Activated CD8-positive, alpha-beta memory T cell treated with anti-CD3 and anti-CD28 coated beads for 1 hour (primary cell): Measurements from ENCODE around the gene BLACAT1.

ENCODE experiments used
- DNase-seq, 2 donors: peaks; one replicate each; pipeline ENCODE4 v3.0.0-alpha.2; 2020; ENCODE audit warnings: low read depth in 1 of 2; ENCODE audit errors: extremely low read depth in 1 of 2

Gene BLACAT1

DNA sequence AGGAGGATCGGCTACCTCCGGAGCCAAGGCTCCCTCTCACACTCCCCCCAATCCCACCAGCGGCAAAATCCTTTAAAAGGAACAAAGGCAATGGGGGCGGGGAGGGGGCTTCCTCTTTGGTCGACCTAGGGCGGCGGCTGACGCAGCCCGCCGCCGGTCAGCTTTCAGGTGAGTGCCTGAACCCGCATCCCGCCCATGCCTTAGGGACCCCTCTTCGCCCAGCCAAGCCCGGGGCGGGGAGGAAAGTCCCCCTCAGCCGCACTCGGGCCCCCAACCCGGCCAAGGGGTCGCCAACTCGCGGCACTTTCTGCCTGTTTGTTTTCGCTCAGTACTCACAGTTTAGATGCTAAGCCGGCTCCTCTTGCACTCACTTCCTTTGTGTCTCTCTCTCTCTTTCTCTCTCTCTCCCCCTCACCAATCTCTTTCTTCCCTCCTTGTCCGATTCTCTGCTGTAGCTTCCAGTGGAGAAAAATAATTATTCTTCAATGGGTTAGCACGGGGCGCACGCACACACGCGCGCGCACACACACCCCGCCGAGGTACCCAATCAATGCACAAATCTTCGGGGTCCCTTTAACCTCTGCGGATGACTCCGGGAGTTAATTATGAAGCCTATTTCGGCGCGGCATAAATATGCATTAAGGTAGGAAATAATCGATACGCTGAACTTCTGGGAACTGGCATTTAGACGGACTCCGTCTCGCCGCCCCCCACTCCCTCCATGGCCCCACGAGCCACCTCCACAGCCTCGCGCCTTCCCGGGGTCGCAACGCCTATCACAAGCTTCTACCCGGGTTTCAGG lies at the start of gene BLACAT1:
Gene BLACAT1, minus strand, starts transcription at position 465 of the 802 bp plus-strand sequence.
- no peak for DNase-seq

DNA sequence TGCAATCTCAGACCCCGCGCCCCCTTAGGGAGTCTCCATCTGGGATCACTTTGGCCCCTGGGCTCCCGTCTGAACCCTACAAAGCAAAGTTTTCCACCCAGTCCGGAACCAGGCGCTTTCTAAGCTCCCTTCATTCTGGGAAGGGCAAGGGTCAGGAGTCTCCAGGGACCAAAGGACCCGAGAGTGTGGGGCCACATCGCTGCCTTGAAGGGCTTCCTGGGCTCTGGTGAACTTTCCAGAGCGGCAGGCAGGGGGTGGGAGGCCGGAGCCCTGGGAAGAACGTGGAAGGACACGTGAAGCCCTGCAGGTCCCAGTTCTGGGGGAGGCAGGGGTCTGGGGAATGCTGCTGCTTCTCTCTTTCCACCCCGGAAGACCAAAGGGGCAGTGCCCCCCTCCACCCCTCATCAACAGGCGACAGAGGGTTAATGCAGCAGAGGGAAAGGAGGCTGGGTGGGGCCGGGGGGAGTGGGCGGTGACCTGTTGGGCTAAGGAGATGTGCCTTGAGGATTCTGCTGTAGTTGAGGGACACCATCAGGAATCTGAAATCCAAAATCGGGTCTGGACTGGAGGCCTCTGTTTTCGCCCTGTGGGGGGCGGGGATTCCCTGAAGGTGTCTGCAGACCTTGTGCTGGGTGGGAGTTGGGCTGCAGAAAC lies 49.4 kb upstream of the BLACAT1 start:
- DNase-seq = no peak

DNA sequence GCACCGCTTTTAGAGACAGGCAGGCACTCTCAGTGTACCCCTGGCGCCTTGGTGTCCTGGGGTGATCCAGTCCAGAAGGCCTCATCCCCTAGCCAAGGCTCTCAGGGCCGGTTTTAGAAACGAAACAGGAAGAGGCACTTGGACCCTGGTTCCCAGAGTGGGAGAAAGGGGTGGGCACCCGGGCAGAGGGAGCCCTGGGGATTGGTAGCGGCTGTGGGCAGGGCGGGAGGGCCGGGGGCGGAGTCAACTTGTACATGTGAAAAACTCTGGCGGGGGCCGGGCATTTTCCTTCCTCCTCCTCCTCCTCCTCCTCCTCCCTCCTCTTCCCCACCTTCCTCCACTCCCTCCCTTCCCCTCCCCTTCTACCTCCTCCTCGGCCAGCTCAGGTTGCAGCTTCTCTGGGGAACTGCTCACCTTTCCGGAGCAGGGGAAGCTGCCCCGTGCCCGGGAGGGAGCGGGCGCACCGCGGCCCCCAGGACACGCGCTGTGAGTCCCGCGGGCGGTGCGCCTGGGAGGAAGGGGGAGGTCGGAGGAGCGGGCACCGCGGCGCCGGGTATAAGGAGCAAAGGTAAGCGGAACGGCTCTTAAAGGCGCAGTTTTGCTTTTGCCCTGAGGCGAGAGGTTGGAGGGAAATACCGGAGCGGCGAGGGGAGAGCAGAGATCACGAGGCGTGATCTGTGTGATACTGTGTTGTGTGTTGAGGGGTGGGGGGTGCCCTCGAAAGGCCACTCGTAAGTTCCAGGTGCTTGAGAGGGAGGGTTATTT lies 48.6 kb upstream of the BLACAT1 start, which contains the start of gene CDK18:
Gene CDK18, plus strand, starts transcription at position 359 of the 765 bp plus-strand sequence. CDS start 18,499 bp downstream, outside the sequence.
- DNase-seq = peak in 1 of 2 donors; percentile 22

DNA sequence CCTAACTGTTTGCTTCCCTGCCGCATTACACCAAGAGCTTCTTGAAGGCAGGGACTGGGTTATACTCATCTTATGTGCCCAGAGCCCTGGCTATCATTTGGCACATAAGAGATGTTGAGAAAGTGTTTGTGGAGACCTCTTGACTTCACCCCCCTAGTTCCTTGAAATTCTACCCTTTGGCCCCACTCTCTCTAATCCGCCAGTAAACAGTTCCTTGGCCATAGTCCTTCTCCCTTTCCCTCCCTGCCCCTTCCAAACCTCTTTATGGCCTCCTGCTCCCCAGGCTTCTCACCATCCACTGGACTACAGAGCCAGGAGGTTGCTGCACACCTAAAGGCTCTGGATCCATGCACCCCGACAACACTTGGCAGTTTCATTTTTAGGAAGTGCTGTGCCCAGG lies 47.1 kb upstream of the BLACAT1 start:
- no peak for DNase-seq

DNA sequence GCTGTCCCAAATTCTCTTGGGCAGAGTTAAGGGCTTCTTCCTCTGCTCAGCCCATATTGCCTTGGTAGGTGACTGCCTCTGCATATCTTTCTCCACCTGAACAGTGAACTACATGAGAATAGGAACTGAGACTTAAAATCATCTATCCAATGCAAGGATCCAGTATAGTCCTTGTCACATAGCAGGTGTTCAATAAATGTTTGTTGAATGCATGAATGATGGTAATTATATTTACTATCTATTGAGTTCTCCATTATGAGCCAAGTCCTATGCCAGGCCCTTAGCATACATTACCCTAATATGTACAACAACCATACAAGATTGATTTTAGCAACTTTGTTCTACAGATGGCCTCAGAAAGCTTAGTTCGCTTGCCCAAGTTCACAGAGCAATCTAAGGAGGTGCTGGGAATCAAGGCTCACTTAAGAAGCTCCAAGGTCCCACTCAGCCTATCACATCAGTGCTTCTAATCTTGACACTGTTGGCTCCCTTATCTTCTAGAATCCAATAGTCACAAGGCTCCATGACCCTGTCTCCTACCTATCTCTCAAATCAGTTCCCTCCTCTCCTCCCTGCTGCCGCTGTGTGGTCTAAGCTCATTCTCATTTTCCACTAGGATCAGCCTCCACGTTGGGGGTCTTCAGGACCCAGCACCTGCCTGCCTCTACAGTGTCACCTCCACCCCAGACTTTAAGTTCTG lies 46.4 kb upstream of the BLACAT1 start:
- DNase-seq = no peak

DNA sequence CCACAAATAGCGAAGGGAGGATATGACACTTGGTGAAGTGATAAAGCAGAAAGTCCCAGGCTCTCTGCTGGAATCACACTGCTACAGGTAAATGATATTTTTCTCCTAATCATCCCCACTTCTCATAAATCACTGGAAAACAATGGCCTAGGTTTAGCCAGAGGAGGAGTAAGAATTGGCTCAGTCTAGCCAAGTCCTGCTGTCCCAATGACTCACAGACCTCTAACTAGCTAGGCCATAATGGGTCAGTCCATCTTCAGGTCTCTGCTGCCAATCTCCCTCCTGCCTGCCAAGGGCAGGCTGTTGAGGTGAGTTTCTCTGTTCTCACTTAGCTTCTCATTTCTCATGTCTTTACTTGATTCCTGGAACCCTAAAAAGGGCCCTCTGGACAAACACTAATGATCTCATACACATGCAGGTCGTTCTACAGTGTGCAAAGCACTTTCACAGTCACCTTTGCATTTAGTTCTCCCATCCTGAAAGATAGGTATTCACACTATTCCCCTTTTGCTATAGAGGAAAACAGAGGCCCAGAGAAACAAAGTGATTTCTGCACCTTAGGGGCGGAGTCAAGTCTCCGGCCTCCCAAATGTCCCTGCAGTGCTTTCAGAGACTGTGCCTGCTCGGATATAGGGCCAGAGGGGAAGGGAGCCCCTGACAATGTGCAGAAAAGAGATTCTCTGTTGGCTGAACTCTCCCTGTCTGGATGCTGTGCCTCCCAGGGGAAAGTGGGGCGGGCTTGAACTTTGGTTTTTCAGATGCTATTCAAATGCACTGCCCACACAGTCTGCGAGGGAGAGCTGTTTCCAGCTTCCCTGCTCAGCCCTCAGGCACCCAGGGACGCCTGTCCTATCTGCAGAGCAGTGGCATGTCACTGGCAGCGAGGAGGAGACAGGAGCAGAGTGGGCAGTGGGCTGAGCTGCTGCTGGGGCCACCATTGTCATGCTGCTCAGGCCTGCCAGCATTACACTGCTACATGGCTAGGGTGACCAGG lies 44.7 kb upstream of the BLACAT1 start:
- no peak for DNase-seq

DNA sequence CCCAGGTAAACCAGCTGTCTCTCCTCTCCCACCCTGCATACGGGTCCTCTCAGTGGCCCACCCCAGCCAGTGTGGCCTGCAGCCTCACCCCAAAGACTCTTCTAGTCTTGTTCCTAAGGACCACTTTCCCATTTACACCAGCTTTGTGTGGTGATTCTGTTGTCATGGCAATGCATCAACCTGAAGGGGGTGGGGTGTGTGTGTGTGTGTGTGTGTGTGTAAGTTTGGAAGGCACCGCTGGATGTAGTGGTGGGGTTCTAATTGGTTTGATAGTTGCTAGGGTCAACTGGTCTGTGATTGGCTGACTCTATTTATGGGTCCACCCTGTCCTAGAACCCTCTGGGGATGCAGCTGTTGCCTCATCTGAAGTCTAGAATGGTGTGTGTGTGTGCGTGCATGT lies 43.9 kb upstream of the BLACAT1 start:
- DNase-seq = no peak

DNA sequence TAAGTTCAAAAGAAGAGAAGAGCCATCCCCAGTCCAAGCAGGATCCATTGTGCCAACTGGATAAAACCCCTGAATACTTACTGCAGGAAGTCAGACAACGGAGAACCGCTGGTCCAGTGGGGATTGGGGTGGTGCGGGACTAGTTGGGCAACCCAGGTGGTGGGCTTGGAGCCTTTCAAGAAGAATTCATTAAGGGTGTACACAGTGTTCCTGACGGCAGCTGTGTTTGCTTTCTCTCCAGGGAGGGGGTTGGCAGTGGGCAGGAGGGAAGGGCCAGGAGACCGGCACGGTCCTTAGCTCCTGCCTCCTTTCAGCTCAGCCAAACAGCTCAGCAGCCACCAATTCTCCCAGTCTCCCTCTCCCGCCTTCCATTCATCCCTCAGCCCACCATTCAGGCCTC lies 41.5 kb upstream of the BLACAT1 start:
- no peak for DNase-seq

DNA sequence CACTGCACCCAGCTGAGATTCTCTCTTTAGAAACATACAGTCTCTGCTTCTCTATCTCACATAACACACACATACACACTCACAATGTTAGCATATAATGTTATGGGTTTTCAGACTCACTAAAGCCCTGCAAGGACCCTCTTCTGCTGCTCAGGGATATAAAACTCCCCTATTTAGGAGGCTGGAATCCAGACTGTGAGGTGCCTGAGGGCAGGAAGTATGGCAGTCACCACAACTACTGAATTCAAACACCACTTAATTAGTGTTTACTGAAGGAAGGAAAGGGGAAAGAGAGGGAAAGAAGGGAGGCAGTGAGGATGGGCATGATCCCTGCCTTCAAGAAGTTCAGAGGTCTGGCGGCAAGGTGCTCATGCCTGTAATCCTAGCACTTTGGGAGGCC lies 40.8 kb upstream of the BLACAT1 start:
- DNase-seq = no peak

DNA sequence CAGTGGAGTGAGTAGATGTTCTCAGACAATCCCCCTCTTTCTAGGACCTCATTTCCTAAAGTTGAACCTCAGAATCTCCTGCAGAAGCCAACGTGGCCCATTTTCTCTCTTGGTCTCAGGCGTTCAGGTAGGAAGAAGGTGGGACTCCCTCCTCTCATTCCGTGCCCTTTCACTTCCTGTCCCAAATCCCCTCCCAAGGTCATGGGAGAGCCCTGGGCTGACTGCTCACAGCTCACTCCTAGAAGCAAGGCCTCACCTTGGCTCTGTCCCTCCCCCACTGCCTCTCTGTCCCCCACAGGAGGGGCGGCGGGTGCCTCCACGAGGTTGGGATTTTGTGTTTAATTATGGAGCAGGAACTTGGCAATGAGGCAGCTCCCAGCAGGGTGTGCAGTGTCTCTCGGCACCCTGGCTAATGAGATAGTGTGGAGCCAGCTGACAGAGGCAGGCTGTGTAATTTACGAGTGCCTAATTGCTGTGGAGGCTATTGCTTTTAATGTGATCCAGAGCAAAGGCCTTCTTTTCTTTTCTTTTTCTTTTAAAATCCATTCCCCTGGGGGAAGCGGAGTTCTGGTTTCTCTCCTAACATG lies 39.5 kb upstream of the BLACAT1 start:
- no peak for DNase-seq

DNA sequence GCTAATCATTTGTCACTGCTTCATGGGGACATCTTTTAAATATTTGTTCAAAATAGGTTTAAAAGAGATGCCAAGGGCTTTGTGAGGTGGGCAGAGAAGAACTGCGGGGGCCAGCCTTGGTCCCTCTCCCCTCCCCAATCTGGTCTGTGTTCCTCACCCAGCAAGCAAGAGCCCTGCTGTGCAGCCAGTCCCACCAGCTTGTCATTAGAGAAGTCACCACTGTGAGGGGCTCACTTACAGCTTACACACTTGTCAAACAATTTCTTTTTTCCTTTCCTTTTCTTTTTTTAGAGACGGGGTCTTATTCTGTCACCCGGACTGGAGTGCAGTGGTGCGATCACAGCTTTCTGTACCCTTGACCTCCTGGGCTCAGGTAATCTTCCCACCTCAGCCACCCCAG lies 38.3 kb upstream of the BLACAT1 start:
- no peak for DNase-seq

DNA sequence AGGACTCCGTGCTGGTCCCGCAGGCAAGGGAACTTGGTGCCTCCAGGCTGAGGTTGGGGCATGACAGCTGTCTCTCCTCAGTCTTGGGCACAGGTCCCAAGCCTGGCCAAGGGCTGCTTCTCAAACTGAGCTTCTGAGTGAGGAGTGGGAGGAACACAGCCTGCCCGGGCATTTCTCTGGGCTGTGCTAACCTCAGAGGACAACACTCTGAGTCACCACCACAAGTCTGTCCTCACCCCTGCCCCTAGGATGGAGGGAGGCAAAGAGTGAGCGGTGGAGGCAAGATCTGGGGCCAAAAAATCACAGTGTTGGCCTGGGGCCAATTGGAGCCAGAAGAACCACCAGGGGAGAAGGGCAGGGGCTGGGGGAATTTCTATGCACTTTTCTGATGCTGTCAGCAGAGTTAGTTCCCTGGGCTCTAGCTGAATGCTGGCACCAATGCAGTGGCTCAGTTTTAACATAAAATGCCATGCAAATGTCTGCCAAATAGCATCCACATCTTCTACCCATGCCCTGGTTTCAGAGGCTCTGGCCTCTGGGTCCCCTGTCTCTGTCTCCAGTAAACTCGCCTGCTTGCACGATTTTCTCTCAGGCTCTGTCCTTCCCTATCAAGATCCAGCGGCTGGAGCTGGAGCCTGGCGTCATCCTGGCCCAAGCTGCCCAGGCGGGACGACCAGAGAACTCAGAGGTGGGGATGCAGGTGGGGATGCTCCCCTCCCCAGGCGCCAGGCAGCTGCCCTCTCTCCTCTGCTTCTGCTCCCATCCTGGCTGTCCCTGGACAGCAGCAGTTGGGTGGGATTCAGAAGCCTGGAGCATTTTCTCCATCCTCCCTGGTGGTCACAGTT lies 37.6 kb upstream of the BLACAT1 start:
- DNase-seq = no peak

DNA sequence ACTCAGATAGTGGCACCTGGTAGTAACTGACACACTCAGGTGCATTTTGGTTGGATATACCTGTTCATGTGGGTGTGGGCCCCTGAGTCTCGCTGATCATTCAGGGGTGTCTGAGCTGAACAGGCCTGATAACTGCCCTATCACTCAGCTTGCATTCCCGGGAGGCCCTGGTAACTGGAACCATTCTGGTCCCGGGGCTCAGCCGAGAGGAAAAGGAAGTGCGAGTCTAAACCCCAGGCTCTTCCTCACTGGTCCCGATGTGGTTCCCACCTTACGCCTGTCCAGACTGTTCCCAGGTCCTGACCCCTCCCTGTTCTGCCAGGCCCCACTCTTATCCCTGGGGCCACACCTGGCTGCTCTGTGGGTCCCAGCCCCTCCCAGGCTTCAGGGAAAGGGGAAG lies 36.9 kb upstream of the BLACAT1 start:
- DNase-seq = no peak

DNA sequence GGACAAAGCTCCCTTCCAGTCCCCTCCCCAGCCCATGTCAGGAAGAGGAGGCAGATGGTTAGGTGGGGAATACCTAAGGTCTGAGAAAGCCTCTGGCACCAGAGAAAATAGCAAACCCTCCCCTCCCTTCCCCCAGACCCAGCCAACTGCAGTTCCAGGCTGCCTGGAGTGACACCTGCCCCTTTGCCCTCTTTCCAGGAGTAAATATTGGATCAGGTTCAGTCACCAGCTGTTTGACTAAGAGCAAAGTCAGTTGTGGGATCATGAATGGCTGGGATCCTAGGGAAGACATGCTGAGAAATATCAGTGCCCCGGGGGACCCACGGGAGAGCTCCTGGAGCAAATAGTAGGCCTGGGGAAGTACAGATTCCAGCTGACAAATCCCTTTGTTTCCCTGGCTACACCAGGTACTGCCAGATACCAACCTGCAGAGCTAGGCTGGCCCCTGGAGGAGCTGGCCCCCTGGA lies 36.4 kb upstream of the BLACAT1 start:
- DNase-seq = no peak

DNA sequence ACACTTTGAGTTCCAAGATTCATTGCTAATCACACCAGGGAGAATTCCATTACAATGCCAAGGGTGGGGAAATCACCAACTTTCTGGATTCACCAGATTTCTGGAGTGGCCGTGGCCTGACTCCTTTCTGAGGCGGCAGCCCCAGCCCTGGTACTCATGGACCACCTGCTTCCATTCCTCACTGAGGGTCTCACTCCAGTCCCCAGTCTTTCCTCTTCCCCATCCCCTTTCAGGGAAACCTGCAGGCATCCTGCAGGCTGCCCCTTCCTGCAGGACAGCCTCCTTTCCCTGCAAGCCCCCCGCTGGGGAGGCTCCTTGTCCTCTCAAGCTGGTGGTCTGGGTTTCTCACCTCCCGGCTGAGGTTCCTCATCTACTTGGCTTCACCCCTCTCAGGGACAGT lies 35.9 kb upstream of the BLACAT1 start:
- DNase-seq = no peak

DNA sequence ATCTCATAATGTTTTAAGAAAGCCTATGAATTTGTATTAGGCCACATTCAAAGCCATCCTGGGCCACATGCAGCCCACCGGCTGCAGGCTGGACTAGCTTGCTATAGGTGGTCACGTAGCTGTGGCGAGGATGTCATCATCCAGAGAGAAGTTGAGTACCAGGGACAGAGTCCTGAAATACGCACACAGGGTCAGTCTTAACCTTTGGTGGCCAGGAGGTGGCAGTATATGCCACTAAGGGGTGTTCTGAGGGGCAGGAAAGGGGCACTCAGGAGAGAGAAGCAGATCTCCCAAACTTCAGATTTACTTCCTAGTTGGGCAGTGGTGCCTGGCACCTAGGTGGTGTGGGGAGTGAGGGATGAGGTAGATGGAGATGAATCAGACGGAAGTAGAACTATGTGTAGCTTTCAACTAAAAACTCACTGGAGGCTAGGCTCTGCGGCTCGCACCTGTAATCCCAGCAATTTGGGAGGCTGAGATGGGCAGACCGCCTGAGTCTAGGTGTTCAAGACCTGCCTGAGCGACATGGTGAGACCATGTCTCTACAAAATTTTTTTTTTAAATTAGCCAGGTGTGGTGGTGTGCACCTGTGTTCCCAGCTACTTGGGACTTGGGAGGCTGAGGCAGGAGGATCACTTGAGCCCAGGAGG lies 32.4 kb upstream of the BLACAT1 start:
- no peak for DNase-seq

DNA sequence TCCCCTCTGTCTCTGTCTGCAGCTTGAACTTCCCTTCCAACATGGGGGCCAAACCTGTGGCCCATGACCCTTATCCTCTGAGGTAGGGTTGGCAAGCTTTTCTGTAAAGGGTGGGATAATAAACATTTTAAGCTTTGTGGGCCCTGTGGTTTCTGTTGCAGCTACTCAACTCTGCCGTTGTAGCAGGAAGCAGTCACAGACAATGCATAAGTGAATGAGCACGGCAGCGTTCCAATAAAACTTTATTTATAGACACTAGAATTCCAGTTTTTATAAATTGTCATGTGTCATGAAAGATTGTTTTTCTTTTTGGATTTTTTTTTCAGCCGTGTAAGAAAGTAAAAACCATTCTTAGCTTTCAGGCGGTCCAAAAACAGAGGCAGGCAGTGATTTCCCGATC lies 30.4 kb upstream of the BLACAT1 start:
- DNase-seq = no peak
